Loucy (cell line): Measurements from ENCODE around the gene EDIL3.

Experiments used
- H2AFZ ChIP-seq: fragments of 200-600 bp; sonication (generic); 2 replicates; pipeline ENCODE4 v1.6.0; 2016; ENCODE audit warnings: antibody characterized with exemption, mild to moderate bottlenecking, low read length, moderate library complexity
- H3F3A ChIP-seq: fragments of 200-600 bp; 2 replicates; pipeline ENCODE4 v1.6.0; 2016; ENCODE audit warnings: antibody characterized with exemption, low read depth, mild to moderate bottlenecking
- H3K27me3 ChIP-seq: fragments of 200-600 bp; sonication (generic); 2 replicates; pipeline ENCODE4 v1.6.1; 2014; ENCODE audit warnings: low read length, mild to moderate bottlenecking; ENCODE audit not compliant: insufficient read depth, poor library complexity, severe bottlenecking
- H3K36me3 ChIP-seq: fragments of 200-600 bp; sonication (generic); 2 replicates; pipeline ENCODE4 v1.6.1; 2016; ENCODE audit warnings: low read length; ENCODE audit not compliant: insufficient read depth
- H3K4me1 ChIP-seq: fragments of 200-600 bp; sonication (generic); 2 replicates; pipeline ENCODE4 v1.5.1; 2014; ENCODE audit warnings: low read length, mild to moderate bottlenecking; ENCODE audit not compliant: insufficient read depth, poor library complexity, severe bottlenecking
- H3K4me2 ChIP-seq: fragments of 200-600 bp; sonication (generic); 2 replicates; pipeline ENCODE4 v1.6.0; 2014; ENCODE audit warnings: antibody characterized with exemption, low read length, low read depth, mild to moderate bottlenecking; ENCODE audit not compliant: poor library complexity, severe bottlenecking
- H3K4me3 ChIP-seq: fragments of 200-600 bp; sonication (generic); 2 replicates; pipeline ENCODE4 v1.5.1; 2014; ENCODE audit warnings: low read length, mild to moderate bottlenecking, mixed read lengths; ENCODE audit not compliant: poor library complexity, severe bottlenecking
- H3K79me2 ChIP-seq: fragments of 200-600 bp; sonication (generic); 2 replicates; pipeline ENCODE4 v1.6.1; 2014; ENCODE audit warnings: low read length; ENCODE audit not compliant: insufficient read depth
- H3K9ac ChIP-seq: fragments of 200-600 bp; sonication (generic); 2 replicates; pipeline ENCODE4 v1.6.0; 2014; ENCODE audit warnings: mild to moderate bottlenecking, low read depth, low read length, moderate library complexity; ENCODE audit not compliant: poor library complexity, severe bottlenecking
- H3K9me2 ChIP-seq: fragments of 200-600 bp; sonication (generic); replicated peaks from 2 replicates; pipeline ENCODE4 v1.6.1; 2016; ENCODE audit warnings: low read depth, low read length, mixed read lengths
- H3K9me3 ChIP-seq: fragments of 200-600 bp; sonication (generic); 2 replicates; pipeline ENCODE4 v1.6.1; 2014; ENCODE audit warnings: mild to moderate bottlenecking, antibody characterized with exemption, low read length, low read depth; ENCODE audit not compliant: insufficient read depth
- H4K20me1 ChIP-seq: fragments of 200-600 bp; sonication (generic); 2 replicates; pipeline ENCODE4 v1.6.0; 2014; ENCODE audit warnings: antibody characterized with exemption, low read length, mild to moderate bottlenecking; ENCODE audit not compliant: insufficient read depth, poor library complexity, severe bottlenecking
- EZH2phosphoT487 ChIP-seq: fragments of 200-600 bp; IDR thresholded peaks from 2 replicates; pipeline ENCODE4 v1.6.1; 2018; ENCODE audit warnings: antibody characterized with exemption, mild to moderate bottlenecking, moderate library complexity, borderline replicate concordance
- TF ChIP-seq, protein P1 (sequence below): fragments of 200-600 bp; sonication (generic); conservative IDR thresholded peaks from 2 replicates; pipeline ENCODE4 v1.5.1; 2014; ENCODE audit warnings: mild to moderate bottlenecking, antibody characterized with exemption, low read length

EDIL3 gene

DNA sequence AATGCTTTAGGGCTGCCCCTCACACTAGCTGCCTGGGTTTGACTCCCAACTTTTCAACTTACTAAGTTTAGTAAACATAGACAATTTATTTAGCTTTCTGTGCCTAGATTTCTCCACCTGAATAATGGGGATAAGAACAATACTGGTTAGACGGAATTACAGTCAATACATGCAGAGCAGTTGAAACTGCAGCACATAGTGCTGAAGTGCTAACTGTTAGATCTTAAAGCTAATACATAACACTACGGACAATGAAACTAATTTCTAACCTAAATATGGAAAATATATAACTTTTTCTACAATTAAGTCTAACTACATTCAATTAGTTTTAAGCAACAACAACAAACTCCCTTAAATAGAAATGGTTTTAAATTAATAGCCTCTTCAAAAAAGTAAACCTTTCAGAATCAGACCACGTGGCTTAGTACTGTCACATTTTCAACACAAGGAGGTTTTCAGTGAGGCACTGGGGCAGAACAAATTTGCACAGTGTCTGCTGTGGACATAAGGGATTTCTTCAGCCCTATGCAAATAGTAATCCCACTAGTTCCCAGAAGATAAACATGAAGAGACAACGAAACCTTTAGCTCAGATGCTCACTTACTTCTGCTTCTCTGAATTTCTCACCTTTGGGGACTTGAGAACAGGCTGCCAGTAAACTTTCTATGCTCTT, 293.4 kb downstream of the EDIL3 start:
- H3K9me2 ChIP-seq, result no peaks in the 10 kb centered on the region
- H3K4me2 ChIP-seq, result no peak overlapping the region
- H3K27me3 ChIP-seq, result no peaks in the 10 kb centered on the region
- H3K9me3 ChIP-seq, result no peaks in the 10 kb centered on the region
- TF ChIP-seq EZH2phosphoT487, result no peak
- TF ChIP-seq, protein P1, sequence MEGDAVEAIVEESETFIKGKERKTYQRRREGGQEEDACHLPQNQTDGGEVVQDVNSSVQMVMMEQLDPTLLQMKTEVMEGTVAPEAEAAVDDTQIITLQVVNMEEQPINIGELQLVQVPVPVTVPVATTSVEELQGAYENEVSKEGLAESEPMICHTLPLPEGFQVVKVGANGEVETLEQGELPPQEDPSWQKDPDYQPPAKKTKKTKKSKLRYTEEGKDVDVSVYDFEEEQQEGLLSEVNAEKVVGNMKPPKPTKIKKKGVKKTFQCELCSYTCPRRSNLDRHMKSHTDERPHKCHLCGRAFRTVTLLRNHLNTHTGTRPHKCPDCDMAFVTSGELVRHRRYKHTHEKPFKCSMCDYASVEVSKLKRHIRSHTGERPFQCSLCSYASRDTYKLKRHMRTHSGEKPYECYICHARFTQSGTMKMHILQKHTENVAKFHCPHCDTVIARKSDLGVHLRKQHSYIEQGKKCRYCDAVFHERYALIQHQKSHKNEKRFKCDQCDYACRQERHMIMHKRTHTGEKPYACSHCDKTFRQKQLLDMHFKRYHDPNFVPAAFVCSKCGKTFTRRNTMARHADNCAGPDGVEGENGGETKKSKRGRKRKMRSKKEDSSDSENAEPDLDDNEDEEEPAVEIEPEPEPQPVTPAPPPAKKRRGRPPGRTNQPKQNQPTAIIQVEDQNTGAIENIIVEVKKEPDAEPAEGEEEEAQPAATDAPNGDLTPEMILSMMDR, result no peak
- no peak overlapping the region for H2AFZ ChIP-seq
- no peaks in the 10 kb centered on the region for H3K4me1 ChIP-seq
- no peaks in the 10 kb centered on the region for H3K79me2 ChIP-seq
- no peaks in the 10 kb centered on the region for H3K36me3 ChIP-seq
- no peak overlapping the region for H3K9ac ChIP-seq
- H4K20me1 ChIP-seq, result no peaks in the 10 kb centered on the region
- H3K4me3 ChIP-seq, result no peak overlapping the region
- no peaks in the 10 kb centered on the region for H3F3A ChIP-seq

DNA sequence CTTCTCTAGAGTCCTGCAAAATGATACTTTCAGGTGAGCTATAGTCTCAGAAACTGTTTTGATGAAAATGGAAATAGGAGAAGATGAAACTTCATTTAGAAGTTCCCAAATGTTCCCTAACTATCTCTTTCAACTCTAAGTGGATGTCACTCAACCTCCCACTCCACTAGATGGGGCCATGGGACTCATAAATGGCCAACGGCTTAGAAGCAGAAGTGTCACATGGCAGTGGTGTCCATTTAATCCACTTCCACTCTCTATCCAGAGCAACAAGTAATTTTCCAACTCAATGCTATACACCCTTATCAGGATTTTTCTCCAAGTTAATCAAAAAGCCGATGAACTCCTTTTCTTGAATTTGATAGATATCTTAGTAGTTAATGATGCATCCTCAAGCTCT, 295.7 kb downstream of the EDIL3 start:
- TF ChIP-seq EZH2phosphoT487, result no peak
- TF ChIP-seq, protein P1, result peak; percentile 58

DNA sequence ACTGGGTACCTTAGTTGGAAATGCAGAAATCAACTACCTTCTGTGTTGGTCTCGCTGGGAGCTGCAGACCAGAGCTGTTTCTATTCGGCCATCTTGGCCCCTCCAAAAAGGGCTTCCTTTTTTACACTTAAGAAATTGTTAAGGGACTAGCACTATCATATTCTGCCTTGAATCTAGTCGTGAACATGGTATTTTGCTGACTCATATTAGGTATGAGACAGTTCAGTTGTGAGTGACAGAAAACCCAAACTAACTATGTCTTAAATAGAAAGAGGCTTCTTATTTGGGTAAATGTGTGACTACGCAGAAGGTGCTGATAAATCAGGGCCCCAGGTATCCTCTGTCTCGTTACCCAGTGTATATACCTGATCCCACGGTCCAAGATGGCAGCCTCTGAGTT, 298.2 kb downstream of the EDIL3 start:
- no peaks in the 10 kb centered on the region for H3K4me1 ChIP-seq
- no peak overlapping the region for H3K9ac ChIP-seq
- H4K20me1 ChIP-seq, result no peaks in the 10 kb centered on the region
- H3F3A ChIP-seq, result no peaks in the 10 kb centered on the region
- H3K36me3 ChIP-seq, result no peaks in the 10 kb centered on the region
- no peaks in the 10 kb centered on the region for H3K9me2 ChIP-seq
- H3K9me3 ChIP-seq, result no peaks in the 10 kb centered on the region
- H3K79me2 ChIP-seq, result no peaks in the 10 kb centered on the region
- no peak overlapping the region for H3K4me3 ChIP-seq
- H3K4me2 ChIP-seq, result no peak overlapping the region
- no peak overlapping the region for H2AFZ ChIP-seq
- H3K27me3 ChIP-seq, result no peaks in the 10 kb centered on the region
- no peak for TF ChIP-seq EZH2phosphoT487
- TF ChIP-seq, protein P1, result no peak

More for the DNA sequence above, 295.7 kb downstream of the EDIL3 start:
- Histone ChIP-seq H3K36me3 (no peaks in the 10 kb centered on the region), H3K9me2 (no peaks in the 10 kb centered on the region), H3K4me3 (no peak overlapping the region), H3K4me1 (no peaks in the 10 kb centered on the region), H3K4me2 (no peak overlapping the region), H4K20me1 (no peaks in the 10 kb centered on the region), H3K27me3 (no peaks in the 10 kb centered on the region), H3K79me2 (no peaks in the 10 kb centered on the region), H3K9me3 (no peaks in the 10 kb centered on the region), H2AFZ (no peak overlapping the region), H3K9ac (no peak overlapping the region), H3F3A (no peaks in the 10 kb centered on the region)
